Stimulated activated CD8-positive, alpha-beta memory T cell treated with anti-CD3 and anti-CD28 coated beads, Interleukin-4, amount 100 ng/mL, for 48 hours (primary cell): ENCODE measurements around the gene LARGE1.

Experiments
- DNase-seq: peaks from one replicate; pipeline ENCODE4 v3.0.0-alpha.2; 2020

The LARGE1 gene

DNA sequence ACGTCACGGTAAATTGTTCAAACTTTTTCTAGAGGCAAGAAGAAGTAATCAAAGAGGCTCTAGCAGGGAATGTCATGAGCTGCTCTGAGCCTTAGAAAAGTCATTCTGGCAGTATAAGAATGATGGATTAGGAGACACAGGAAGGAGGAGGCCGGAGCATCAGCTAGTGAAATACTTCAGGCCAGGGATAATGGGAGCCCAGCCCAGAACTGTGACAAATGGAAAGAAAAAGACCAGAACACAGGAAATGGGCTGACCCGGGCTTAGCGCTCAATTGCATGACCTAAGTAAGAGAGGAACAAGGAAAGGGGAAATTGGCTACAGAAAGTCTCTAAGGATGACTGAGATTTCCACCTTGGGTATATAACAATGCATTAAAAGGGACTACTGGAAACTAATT lies 108.6 kb downstream of the LARGE1 start:
- DNase-seq = no peak

DNA sequence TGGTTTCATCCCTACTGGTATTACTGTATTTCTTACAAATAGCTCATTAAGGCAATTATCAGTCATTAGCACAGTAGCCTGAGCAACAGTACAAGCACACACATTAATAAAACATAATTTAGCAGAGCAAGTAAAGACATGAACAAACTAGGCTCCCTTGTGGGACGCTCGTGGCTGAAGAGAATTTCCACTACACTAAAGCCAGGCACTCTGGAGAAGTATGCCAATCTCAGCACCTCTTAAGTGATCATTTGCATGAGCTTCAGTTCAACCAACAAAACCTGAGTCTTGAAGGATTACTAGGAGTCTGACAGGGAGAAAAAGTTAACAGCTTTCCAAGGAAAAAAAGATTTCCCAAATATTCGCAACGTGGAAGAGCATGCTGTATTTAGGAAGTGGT lies 109.1 kb downstream of the LARGE1 start:
- DNase-seq = no peak

DNA sequence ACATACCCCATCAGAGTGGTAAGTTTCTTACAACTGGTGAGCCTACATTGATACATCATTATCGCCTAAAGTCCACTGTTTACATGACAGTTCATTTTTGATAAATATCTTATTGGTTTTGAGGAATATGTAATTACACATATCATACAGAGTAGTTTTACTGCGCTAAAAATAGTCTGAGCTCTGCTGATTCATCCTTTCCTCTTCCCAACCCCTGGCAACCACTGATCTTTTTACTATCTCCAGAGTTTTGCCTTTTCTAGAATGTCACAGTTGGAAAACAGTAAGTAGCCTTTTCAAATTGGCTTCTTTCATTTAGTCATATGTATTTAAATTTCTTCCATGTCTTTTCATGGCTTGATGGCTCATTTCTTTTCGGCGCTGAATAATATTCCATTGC lies 112.8 kb downstream of the LARGE1 start:
- DNase-seq = no peak

DNA sequence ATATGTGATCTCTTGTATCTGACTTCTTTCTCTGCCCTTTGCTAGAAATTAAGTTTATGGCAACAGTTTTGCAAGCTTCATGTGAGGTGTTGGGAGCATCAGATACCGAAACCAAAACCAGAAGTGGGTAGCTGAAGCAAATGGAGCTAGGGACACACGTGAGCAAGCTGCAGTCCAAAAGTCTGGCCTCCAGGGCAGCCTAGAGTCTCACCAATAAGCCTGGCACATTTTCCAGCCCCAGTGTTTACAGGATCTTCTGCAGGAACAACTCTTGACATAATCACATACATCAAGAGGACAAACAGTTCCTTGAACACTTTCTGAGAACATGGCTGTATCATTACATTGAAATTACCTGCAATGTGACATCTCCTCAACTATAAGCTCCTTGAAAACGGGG lies 114.1 kb downstream of the LARGE1 start:
- DNase-seq = no peak

DNA sequence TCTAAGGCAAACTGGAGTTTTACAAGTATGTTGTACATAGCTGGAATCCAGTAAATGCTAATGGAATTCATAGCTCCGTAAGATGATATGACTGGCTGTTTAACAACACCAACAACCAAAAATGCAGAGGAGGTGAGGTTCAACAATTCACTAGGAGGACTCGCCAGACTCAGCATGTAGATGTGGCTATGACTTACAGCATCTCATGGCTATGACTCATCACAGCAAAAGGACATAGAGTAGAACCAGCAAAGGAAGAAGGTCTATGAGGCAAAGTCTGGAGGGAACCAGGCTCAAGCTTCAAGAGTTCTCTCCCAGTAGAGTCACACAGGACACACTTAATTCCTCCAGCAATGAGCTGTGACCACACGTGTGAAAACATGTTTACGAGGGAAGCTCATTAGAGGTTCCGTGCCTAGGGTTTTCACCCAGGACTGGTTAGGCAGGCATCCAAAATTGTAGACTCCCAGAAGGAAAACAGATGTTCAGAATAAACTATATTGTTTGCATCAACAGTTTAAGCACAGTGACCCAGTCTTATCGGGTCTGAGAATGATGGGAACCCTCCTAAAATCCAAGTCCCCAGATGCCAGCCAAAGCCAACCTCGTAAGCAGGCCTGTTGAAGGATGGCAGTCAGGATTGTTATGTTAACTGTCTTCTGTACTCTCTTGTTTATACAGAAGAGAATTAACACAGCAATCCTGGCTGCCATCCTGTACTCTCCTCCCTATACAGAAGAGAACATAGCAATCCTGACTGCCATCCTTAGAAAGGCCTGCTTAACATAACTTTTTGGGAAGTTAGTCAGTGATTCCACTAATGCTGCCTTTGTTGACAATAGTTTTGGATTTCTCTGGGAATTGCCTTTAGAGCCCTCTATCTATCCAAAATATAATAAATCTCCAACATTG lies 116.6 kb downstream of the LARGE1 start:
- no peak for DNase-seq

DNA sequence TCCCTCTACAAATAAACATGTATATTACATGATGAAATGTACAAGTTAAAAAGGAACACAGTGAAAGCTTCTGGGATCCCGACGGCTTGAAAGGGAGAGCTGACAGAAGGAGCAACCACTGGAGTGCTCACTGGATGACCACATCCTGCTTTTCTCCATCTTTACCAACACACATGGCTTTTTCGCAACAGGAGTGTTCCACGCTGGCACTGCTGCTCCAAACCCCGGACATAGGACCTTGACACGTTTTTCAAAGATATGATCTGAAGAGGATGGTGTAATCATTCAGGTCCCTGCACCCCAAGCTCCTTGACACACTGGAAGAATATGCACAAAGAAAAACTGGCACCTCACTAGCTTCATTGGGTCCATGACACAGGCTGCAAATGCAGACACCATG lies 121.9 kb downstream of the LARGE1 start:
- no peak for DNase-seq

DNA sequence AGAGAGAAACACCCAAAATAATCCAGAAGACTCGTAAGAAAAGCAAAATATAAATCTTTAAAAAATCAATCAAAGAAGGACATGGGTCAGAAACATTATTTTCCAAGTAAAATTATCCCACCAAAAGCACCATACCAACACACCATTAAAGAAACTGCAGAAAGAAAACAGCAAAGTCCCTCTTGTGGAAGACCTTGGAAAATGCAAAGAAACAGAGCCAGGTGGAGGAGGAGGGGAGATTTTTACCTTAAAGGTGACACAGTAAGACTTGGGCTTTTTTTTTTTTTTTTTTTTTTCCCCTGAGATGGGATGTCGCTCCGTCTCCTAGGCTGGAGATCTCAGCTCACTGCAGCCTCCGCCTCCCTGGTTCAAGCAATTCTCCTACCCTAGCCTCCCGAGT lies 123.8 kb downstream of the LARGE1 start:
- DNase-seq = no peak

DNA sequence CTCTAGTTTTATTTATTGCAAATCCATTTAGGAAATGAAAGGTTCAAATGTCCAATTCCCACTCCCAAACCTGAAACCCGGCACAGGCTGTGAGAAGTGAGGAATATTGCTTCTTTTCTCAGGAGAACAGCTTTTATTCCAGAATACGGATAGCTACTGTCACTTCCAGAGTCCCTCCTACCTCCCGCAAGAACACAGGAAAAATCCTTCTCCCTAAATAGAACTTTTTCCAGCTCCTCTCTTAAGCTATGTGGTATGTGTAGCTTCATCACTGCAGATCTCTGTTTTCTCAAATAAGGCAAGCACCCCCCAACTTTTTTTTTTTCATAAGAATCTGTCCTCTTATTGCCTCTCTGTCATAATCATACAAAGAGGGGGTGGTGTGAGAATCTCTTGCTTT lies 126.8 kb downstream of the LARGE1 start:
- DNase-seq = no peak

DNA sequence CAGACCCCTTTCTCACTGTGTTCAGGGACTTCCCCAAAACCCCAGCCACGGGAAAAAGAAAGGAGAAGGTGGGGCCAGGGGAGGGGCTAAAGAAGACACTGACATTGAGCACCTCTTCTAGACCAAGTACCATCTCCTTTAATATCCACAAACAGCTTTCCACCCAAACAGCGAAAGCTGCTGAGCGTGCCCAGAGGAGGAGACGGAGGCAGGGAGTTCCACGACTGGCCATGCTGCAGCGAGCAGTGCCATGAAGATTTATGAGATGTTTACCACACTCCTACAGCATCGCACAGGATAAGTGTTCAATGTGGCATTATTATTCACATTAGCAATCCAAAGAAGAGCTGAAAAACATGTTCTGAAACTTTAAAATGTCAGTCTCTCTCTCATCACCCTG lies 127.4 kb downstream of the LARGE1 start:
- no peak for DNase-seq

DNA sequence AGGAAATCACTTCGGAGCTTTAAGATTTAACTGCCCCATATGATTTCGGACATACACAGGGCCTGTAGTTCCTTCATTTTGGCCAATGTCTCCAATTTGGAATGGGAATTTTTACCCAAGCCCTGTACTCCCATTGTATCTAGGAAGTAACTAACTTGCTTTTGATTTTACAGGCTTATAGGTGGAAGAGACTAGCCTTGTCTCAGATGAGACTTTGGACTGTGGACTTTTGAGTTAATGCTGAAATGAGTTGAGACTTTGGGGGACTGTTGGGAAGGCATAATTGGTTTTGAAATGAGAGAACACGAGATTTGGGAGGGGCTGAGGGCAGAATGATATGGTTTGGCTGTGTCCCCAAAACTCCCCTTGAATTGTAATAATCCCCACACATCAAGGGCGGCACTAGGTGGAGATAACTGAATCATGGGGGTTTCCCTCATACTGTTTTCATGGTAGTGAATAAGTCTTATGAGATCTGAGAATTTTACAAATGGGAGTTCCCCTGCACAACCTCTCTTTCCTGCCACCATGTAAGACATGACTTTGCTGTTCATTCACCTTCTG lies 130.5 kb downstream of the LARGE1 start:
- DNase-seq = no peak

DNA sequence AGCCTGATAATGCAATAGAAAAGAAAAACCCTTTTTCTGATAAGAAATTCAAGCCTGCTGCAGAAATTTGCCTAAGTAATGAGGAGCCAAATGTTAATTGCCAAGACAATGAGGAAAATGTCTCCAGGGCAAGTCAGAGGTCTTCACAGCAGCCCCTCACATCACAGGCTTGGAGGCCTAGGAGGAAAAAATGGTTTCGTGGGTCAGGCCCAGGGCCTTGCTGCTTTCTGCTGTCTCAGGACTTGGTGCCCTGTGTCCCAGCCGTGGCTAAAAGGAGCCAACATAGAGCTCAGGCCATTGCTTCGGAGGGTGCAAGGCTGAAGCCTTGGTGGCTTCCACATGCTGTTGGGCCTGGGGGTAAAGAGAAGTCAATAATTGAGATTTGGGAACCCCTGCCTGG lies 131.3 kb downstream of the LARGE1 start:
- no peak for DNase-seq

DNA sequence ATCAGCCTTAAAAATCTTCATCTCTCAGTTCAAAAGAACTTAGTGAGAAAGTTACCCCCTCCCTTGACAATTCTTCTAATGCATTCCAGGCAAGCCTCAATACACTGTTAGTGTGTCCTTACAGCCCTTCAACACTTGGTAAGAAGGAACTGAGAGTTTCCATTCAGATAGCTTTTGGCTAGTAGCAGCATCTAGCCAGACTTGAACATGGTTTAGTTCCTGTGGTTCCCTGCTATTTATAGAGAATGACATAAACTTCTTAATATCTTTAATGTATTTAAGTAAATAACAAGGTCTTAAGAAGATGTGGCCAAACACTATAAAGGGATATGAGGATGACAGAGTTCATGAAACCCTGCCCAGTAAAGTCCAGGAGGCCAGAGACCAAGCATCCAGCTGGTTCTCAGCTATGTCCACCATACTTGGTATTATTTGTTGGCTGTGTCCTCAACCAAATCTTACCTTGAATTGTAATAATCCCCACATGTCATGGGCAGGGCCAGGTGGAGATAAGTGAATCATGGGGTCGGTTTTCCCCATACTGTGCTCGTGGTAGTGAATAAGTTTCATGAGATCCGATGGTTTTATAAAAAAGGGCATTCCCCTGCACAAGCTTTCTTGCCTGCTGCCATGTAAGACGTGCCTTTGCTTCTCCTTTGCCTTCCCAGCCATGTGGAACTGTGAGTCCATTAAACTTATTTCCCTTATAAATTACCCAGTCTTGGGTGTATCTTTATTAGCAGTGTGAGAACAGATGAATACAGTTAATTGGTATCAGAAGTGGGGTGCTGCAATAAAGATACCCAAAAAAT lies 132.4 kb downstream of the LARGE1 start:
- DNase-seq = no peak

DNA sequence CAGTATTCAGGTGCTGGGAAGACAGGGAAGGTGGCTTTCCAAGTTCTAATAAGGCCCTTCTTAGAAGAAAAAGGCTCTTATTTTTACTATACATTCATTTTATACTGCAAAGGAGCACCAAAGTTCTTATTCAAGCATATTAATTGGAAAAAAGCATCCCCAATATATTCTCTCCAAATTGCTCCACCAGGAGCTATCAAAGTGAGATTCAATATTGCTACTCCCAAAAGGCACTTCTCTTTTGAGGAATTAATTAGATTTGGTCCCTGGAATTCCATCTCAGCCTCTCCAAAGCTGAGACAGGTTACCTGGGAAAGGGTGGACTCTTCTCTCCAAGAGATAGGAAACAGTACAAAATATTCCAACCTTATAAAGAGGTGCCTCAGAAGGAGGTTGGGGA lies 134.1 kb downstream of the LARGE1 start:
- DNase-seq = no peak

DNA sequence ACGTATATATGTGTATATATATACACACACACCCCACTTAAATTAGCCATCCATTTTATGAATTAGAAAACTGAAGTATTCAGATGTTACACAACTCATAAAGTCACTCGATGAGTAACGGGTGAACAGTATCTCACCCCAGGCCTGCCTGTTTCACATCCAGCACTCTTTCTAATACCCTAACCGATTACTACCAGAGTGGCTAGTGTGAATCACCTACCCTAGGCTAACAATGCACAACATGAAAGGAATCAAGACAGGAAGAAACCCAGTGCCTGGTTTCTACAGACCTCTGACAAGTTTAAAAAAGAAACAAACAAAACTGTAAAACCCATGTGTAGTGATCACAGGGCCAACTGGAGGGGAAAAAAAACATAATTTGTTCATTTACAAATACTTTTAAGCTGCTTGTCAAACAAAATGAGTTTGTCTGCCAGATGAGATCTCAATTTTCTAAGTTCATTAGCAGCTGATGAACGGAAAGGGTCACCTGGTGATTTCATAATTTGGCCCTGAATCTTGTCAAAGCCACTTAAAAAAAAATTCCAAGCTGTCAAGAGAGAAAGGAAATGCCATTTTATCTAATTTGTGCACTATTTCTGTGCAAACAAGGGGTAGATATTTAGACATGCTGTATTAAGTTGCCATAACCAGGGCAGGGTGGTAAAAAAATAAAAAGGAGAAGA lies 134.8 kb downstream of the LARGE1 start:
- DNase-seq = no peak

DNA sequence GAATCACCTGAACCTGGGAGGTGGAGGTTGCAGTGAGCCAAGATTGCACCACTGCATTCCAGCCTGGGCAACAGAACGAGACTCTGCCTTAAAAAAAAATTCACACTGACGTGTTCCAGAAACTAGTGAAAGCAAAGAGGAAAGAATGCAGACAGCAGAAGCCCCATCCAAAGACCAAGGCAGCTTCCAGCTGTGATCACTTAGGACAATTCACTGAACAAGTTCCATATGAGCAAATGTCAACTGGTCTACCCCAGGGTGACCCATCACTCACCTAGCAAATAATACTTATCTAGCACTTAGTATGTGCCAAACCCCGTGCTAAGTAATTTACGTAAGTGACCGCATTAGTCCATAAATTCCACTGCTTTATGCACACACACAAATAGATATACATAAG lies 138.9 kb downstream of the LARGE1 start:
- DNase-seq = no peak

DNA sequence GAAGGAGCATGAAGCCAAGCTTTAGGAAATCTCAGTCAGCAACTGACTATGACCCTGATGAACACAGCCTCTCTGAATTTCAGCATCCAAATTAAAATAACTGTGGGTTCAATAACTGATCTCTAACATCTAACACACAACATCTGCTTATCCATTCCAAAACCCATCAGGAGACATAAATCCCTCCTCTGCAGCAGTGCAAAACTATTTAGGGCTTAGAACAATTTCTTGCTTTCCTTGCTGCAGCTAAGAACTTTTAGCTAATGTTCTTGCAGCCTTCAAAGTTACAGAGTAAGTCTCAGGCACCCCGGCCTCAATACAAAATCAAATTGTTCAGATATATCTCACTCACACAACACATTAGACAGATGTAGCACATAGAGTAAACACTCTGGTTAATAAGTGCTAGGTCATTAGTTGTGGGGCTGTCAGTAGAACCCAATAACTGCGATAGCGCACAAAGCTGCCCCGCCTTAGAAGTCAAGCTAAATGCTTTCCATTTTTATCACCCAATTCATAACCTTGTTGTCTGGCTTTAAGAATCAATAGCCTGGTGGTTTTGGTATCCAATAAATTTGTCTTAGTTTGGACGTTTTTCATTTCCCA lies 139.6 kb downstream of the LARGE1 start:
- DNase-seq = no peak

DNA sequence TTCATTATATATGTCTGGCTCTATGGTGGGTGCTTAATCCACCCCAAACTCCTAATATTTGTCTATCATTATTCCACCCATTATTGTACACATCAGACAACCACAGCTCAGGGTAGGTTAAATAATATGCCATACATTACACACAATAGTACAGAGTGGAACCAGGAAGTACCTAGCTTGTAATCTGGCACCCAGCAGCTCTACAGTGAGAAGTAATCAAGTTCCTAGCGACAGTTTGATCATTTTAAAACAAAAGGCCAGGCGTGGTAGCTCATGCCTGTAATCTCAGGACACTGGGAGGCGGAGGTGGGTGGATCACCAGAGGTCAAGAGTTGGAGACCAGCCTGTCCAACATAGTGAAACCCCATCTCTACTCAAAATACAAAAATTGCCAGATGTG lies 141.0 kb downstream of the LARGE1 start:
- DNase-seq = no peak

DNA sequence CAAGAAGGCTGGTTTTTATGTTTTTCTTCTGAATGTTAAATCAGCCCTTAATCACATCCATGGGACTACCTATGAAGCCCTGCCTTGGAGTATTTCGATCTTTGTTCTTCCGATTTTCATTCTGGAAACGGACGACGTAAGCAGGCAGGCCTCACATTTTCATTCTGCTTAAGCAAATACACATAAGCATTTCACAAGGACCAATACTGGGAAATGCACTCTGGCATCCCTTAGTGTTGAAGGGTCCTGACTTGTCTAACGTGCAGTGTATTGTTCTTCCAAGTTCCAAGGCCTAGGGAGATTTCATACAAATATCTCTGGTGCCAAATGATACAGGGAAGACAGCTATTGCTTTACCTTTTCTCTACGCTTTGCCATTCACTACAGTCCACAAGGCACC lies 143.8 kb downstream of the LARGE1 start:
- DNase-seq = no peak

DNA sequence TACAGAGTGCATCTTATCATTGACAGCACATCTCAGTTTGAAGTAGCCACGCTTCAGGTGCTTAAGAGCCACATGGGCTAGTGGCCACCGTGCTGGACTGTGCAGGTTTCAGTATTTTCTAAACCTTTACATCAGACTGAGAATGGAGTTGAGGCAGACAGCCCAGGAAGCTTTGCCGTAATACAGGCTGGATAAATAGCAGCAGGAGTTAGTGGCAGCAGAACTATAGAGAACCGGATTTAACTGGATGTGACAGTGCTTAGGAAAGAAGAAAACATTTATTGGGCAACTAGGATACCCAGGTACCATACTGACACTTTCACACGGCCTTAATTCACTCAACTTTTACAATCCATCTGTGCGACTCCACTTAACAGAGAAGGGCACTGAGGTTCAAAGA lies 145.5 kb downstream of the LARGE1 start:
- DNase-seq = no peak

DNA sequence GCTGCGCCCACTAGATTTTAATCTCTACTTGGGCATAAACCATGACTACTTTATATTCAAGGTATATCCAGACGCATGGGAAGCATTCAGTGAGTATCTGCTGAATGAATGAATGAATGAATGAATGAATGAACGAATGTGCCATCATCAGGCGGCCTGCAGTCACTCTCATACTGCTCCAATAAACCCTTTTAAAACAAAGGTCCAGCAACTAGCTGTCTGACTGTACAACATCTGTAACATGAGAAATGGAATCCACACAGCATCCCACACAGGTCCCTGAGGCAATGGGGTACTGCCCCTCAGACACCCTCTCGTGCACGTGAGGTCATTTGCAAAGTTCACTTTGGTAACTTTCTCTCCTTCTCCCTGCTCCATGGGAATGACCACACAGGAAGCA lies 147.5 kb downstream of the LARGE1 start:
- no peak for DNase-seq

DNA sequence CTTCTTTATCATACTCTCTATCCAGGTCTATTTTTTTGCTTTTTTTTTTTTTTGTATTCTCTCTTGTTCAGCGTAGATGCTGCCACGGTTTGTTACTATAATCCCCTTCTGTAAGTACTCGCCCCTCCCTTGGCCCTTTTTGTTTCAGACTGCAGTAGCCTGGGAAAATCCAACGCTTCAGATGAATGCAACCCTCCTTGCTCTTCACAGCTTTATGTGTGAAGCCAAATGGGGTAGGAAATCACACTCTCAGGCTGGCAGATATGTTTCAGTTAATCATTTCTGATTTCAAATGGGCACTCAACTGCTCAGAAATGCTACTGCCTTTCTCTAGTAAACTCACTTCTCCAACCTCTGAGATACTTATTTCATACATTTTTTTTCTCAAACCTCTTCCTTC lies 149.1 kb downstream of the LARGE1 start:
- DNase-seq = no peak

DNA sequence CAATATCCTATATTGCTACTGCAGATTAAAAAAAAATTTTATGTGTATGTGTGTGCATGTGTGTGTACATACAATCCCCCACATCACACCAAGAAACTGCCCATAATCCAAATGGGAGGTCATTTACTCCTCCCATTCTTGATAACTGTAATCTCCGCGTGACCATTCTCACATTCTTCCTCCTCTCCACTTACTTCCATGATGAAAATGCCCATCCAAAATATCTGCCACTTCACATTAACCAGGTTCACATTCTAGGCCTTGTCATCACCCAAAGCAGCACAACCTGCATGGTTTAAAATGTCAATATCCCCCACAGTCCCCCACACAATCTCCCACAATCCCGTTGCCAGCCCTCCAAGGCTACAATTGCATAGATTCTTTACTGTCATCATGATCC lies 149.6 kb downstream of the LARGE1 start:
- DNase-seq = no peak

DNA sequence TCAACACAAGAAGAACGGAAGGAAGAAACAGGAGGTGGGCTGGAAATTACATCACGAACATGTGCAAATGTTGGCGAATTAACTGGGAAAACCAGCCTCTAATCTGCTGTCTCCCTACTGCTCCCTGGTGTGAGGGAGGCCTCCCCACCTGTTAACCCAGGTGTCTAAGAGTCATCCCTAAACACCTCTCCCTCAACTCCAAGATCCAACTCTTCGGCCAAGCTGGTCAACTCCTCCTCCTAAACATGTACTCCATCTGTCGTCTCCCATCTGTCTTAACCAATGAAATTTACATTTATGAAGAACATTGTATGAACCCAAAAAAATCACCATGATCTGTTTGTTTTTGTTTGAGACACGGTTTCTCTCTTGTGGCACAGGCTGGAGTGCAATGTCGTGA lies 154.2 kb downstream of the LARGE1 start:
- DNase-seq = no peak
